HEK293T (cell line): Measurements from ENCODE around the gene ZNF521.

ENCODE experiments used
- CTCF ChIA-PET: fragments of 350-600 bp; formaldehyde crosslinking; extraction: SDS; loops from one replicate; lab custom pipeline; 2021; ENCODE audit warnings: antibody characterized with exemption, inconsistent platforms; lab: Yijun Ruan, JAX
- POLR2A ChIA-PET: fragments of 350-600 bp; formaldehyde crosslinking; extraction: SDS; loops from one replicate; lab custom pipeline; 2020; ENCODE audit warnings: antibody characterized with exemption, inconsistent platforms; lab: Yijun Ruan, JAX
- DNase-seq: peaks from one replicate; pipeline ENCODE4 v3.0.0; 2012; ENCODE audit warnings: mixed read lengths; ENCODE audit errors: extremely low spot score
- ARNT ChIP-seq: fragments of 450-650 bp; IDR thresholded peaks from 2 replicates; pipeline ENCODE4 v1.6.1; 2017; ENCODE audit warnings: mild to moderate bottlenecking
- BHLHE40 ChIP-seq: fragments of 450-650 bp; IDR thresholded peaks from 2 replicates; pipeline ENCODE4 v1.6.1; 2016; ENCODE audit warnings: mild to moderate bottlenecking, moderate library complexity, borderline replicate concordance
- CTBP1 ChIP-seq: fragments of 450-650 bp; IDR thresholded peaks from 2 replicates; pipeline ENCODE4 v1.6.1; 2016; ENCODE audit warnings: borderline replicate concordance
- ELF4 ChIP-seq: fragments of 450-650 bp; IDR thresholded peaks from 2 replicates; pipeline ENCODE4 v1.6.1; 2017; ENCODE audit warnings: antibody characterized with exemption
- FOXA1 ChIP-seq: fragments of 450-650 bp; IDR thresholded peaks from 2 replicates; pipeline ENCODE4 v1.6.1; 2016; ENCODE audit warnings: mild to moderate bottlenecking
- FOXK2 ChIP-seq: fragments of 450-650 bp; IDR thresholded peaks from 2 replicates; pipeline ENCODE4 v1.6.1; 2016; ENCODE audit warnings: mild to moderate bottlenecking
- FOXM1 ChIP-seq: fragments of 450-650 bp; IDR thresholded peaks from 2 replicates; pipeline ENCODE4 v1.6.1; 2017; ENCODE audit warnings: mild to moderate bottlenecking, borderline replicate concordance
- HDGF ChIP-seq: fragments of 450-650 bp; IDR thresholded peaks from 2 replicates; pipeline ENCODE4 v1.6.1; 2017; ENCODE audit warnings: antibody characterized with exemption, borderline replicate concordance
- L3MBTL2 ChIP-seq: fragments of 450-650 bp; conservative IDR thresholded peaks from 2 replicates; pipeline ENCODE4 v1.6.1; 2016; ENCODE audit warnings: mild to moderate bottlenecking
- LEF1 ChIP-seq: fragments of 450-650 bp; IDR thresholded peaks from 2 replicates; pipeline ENCODE4 v1.6.1; 2017; ENCODE audit warnings: mild to moderate bottlenecking, borderline replicate concordance
- NFRKB ChIP-seq: fragments of 450-650 bp; IDR thresholded peaks from 2 replicates; pipeline ENCODE4 v1.6.1; 2016; ENCODE audit warnings: mild to moderate bottlenecking, moderate library complexity
- PKNOX1 ChIP-seq: fragments of 450-650 bp; IDR thresholded peaks from 2 replicates; pipeline ENCODE4 v1.6.1; 2016
- SP1 ChIP-seq: fragments of 450-650 bp; IDR thresholded peaks from 2 replicates; pipeline ENCODE4 v1.6.1; 2017
- SUZ12 ChIP-seq: fragments of 450-650 bp; IDR thresholded peaks from 2 replicates; pipeline ENCODE4 v1.6.1; 2016; ENCODE audit warnings: mild to moderate bottlenecking
- TARDBP ChIP-seq: fragments of 450-650 bp; IDR thresholded peaks from 2 replicates; pipeline ENCODE4 v1.6.1; 2016
- ZNF384 ChIP-seq: fragments of 450-650 bp; IDR thresholded peaks from 2 replicates; pipeline ENCODE4 v1.6.1; 2016

Gene ZNF521

GRCh38 chr18:25316381-25317018 lies 35.5 kb downstream of the ZNF521 start:
- ChIA-PET CTCF (interaction anchor here (0.7 kb wide), 1 partner anchor 780 kb away, joined by 3 read pairs; no protein-coding TSS in a partner anchor), POLR2A (no interaction called here)
- no peak for DNase-seq
- no peak for TF ChIP-seq PKNOX1

GRCh38 chr18:25314838-25315190 lies 37.2 kb downstream of the ZNF521 start:
- POLR2A ChIA-PET = no interaction called here
- CTCF ChIA-PET = interaction anchor here (0.6 kb wide), 1 partner anchor 41 kb away, joined by 3 read pairs; no protein-coding TSS in a partner anchor
- no peak for DNase-seq
- TF ChIP-seq FOXK2 (no peak), ARNT (no peak), LEF1 (no peak), TARDBP (no peak), FOXA1 (no peak), CTBP1 (no peak), PKNOX1 (no peak)

- no peak for DNase-seq
- TF ChIP-seq FOXK2 = no peak
- no peak for TF ChIP-seq SUZ12
- TF ChIP-seq FOXM1 = no peak
- no peak for TF ChIP-seq ELF4
- TF ChIP-seq ZNF384 = no peak
- TF ChIP-seq L3MBTL2 = no peak
- no peak for TF ChIP-seq FOXA1
- CTCF ChIA-PET = interaction anchor here (0.6 kb wide), 2 partner anchors 41 to 892 kb away, joined by 3 read pairs; no protein-coding TSS in a partner anchor
- POLR2A ChIA-PET = no interaction called here
These were observed 37.7 kb downstream of the ZNF521 start for GRCh38 chr18:25314151-25314837.

GRCh38 chr18:25313268-25313667 lies 38.7 kb downstream of the ZNF521 start:
- TF ChIP-seq TARDBP (no peak), PKNOX1 (no peak), FOXA1 (no peak), FOXM1 (no peak), ZNF384 (no peak), NFRKB (no peak), HDGF (no peak), ARNT (no peak), L3MBTL2 (no peak)
- DNase-seq = no peak
- POLR2A ChIA-PET = no interaction called here
- CTCF ChIA-PET = no interaction called here

- DNase-seq = no peak
- POLR2A ChIA-PET = no interaction called here
- TF ChIP-seq FOXM1 = no peak
- CTCF ChIA-PET = interaction anchor here (0.6 kb wide), 1 partner anchor 588 kb away, joined by 3 read pairs; no protein-coding TSS in a partner anchor
These were observed 41.9 kb downstream of the ZNF521 start for GRCh38 chr18:25310045-25310444.

- POLR2A ChIA-PET = no interaction called here
- DNase-seq = no peak
- TF ChIP-seq L3MBTL2 (no peak), TARDBP (no peak), FOXK2 (no peak), BHLHE40 (no peak), ARNT (no peak), SP1 (no peak), ZNF384 (no peak), FOXA1 (no peak)
- CTCF ChIA-PET = interaction anchor here (1.2 kb wide), 1 partner anchor 18 kb away, joined by 3 read pairs; no protein-coding TSS in a partner anchor
These were observed 43.6 kb downstream of the ZNF521 start for GRCh38 chr18:25308381-25308780.

GRCh38 chr18:25307192-25307591 lies 44.8 kb downstream of the ZNF521 start:
- DNase-seq = no peak
- ChIA-PET POLR2A (no interaction called here), CTCF (interaction anchor here (0.6 to 1.2 kb wide), 2 partner anchors 19 to 412 kb away, joined by 3 read pairs; no protein-coding TSS in a partner anchor)
- TF ChIP-seq SP1 (no peak), ELF4 (no peak), ARNT (no peak), FOXK2 (no peak), FOXA1 (no peak), PKNOX1 (no peak), LEF1 (no peak), L3MBTL2 (no peak), BHLHE40 (no peak), TARDBP (no peak), ZNF384 (no peak), CTBP1 (no peak), SUZ12 (no peak), FOXM1 (no peak), NFRKB (no peak)
